ENCODE data around the gene WHAMM. TPM values are rescaled to one million over a fixed set of nuclear protein-coding genes. Genes with fewer than 3 reads are reported as not detected.
A peak's percentile ranks its signal among the peaks of the same experiment; 100 is the strongest.

Gene WHAMM
- total and polyA plus RNA-seq, 7 donors, result 9.9 to 30.8 (median 19.4) TPM

DNA sequence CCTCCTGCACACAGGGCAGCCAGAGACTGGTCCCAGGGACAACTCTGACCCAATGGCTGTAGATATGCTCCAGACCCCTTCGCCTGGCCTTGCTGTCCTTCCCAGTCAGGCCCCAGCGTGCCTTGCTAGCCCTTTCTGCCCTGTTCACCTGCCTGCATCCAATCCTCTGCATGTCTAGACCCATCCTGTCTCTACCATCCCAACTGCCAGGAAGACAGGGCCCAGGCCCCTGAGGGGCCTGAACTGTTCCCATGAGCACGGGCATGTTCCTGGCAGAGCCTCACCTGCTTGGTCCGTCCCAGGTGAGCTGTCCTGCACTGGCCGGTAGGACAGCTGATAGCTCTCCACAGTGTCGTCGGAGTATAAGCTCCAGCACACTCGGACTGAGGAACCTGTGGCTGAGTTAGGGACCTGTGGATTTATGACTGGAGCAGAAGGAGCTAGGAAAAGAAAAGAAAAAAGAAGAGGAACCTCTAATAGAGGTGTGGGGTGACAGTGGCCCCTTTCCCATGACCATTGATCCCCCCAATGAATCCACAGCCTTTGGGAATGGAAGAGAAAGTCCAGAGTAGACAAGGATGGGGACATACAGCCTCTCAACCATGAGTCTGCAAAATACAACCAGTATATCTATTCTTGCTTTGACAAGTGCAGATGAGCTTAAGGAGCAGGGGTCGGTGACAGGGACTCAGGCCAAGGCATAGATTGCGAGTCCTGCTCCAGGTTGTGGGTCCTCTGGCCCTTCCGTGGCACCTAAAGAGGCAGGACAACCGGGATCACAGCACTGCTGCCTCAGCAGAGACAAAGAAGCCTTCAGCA, 37.4 kb upstream of the WHAMM start:
- Histone ChIP-seq H3K4me1 (peaks cover 33% of the 10 kb centered on the region), H3K36me3 (ENCODE audit: insufficient read depth in 1 of 2, low read depth in 1 of 2) (peaks cover 0 to 53% of the 10 kb centered on the region in 2 donors), H3K9me3 (no peaks in the 10 kb centered on the region), H3K27ac (peak overlapping the region; percentile 98), H3K4me3 (no peak overlapping the region), H3K27me3 (ENCODE audit: insufficient read depth in 3 of 3, low read length in 2 of 3) (no peaks in the 10 kb centered on the region)
- intact Hi-C loops (cut with DNase I), result no loop called here
- TF ChIP-seq, protein P1, sequence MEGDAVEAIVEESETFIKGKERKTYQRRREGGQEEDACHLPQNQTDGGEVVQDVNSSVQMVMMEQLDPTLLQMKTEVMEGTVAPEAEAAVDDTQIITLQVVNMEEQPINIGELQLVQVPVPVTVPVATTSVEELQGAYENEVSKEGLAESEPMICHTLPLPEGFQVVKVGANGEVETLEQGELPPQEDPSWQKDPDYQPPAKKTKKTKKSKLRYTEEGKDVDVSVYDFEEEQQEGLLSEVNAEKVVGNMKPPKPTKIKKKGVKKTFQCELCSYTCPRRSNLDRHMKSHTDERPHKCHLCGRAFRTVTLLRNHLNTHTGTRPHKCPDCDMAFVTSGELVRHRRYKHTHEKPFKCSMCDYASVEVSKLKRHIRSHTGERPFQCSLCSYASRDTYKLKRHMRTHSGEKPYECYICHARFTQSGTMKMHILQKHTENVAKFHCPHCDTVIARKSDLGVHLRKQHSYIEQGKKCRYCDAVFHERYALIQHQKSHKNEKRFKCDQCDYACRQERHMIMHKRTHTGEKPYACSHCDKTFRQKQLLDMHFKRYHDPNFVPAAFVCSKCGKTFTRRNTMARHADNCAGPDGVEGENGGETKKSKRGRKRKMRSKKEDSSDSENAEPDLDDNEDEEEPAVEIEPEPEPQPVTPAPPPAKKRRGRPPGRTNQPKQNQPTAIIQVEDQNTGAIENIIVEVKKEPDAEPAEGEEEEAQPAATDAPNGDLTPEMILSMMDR (IDR thresholded peaks at IDR 0.05), result no peak
- ATAC-seq (no peak), DNase-seq (no peak)
- 88 to 89% (median 88%) methylated on average over 12 of the region's 12 CpGs for WGBS, 3 donors

DNA sequence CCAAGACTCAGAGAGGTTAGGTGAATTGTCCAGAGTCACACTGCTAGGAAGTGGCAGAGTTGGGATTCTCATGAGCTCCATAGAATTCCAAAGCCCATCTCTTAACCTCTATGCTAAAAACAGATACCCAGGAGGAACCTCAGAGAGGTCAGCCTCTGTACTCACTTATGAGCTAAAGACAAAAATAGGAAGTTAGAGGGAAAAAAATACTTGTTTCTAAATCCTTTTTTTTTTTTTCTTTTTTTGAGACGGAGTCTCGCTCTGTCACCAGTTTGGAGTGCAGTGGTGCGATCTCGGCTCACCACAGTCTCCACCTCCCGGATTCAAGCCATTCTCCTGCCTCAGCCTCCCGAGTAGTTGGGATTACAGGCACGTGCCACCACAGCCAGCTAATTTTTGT, 34.9 kb upstream of the WHAMM start:
- H3K9me3 ChIP-seq, result no peaks in the 10 kb centered on the region
- H3K27ac ChIP-seq, result peak overlapping the region; percentile 10
- H3K36me3 ChIP-seq (ENCODE audit: insufficient read depth in 1 of 2, low read depth in 1 of 2), result peaks cover 0 to 71% of the 10 kb centered on the region in 2 donors
- H3K4me3 ChIP-seq, result no peak overlapping the region
- H3K4me1 ChIP-seq, result peaks cover 10% of the 10 kb centered on the region
- H3K27me3 ChIP-seq (ENCODE audit: insufficient read depth in 3 of 3, low read length in 2 of 3), result no peaks in the 10 kb centered on the region
- TF ChIP-seq, protein P1 (IDR thresholded peaks at IDR 0.05), result no peak
- 74 to 89% (median 87%) methylated on average over 7 of the region's 7 CpGs for WGBS, 3 donors
- DNase-seq, result no peak
- no peak for ATAC-seq
- intact Hi-C loops (cut with DNase I), result no loop called here

DNA sequence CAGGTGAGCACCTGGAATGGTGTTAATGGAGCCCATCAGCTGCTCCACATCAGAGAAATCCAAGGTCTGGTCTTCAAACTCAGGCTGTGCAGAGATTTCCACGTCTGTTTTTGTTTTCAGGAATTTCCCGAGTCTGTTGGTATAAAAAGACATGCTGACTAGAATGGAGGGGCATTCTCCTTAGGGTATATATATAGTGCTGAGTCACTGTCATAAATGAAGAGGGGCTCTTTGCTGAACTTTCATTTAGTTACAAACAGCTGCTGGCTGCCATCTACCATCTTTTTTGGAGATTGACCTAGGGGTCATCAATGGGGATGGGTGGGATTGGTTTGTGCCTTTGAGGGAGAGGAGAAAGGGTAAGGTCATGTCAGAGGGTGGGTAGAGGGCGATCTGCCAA, 30.7 kb upstream of the WHAMM start:
- Histone ChIP-seq H3K27ac (peak overlapping the region; percentile 42), H3K36me3 (ENCODE audit: insufficient read depth in 1 of 2, low read depth in 1 of 2) (peaks cover 0 to 63% of the 10 kb centered on the region in 2 donors), H3K27me3 (ENCODE audit: insufficient read depth in 3 of 3, low read length in 2 of 3) (no peaks in the 10 kb centered on the region), H3K4me1 (no peaks in the 10 kb centered on the region), H3K4me3 (no peak overlapping the region), H3K9me3 (no peaks in the 10 kb centered on the region)
- intact Hi-C loops (cut with DNase I), result no loop called here
- TF ChIP-seq, protein P1 (IDR thresholded peaks at IDR 0.05), result no peak
- DNase-seq (no peak), ATAC-seq (peak in 1 of 4 donors; percentile 20)
- WGBS, 3 donors, result 58 to 78% (median 69%) methylated on average over 3 of the region's 3 CpGs

DNA sequence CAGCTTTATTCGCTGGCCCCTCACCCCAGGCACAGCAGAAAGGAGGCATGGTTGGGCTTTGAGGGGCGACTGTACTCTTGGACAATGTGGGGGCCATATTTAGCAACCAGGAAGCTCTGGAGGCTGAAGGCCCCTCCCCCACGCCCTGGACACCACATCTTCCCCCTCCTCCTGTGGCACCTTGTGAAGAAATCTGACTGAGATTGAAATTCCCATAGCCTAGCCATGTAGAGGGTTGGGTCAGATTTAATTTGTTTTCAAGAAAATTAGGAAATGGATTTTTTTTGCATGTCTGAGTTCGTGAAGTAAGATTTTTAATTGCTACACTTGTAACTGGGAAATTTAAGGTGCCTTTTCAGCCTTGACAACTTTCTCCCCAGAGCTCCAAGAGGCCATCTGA, 28.1 kb upstream of the WHAMM start:
- Histone ChIP-seq H3K27me3 (ENCODE audit: insufficient read depth in 3 of 3, low read length in 2 of 3) (no peaks in the 10 kb centered on the region), H3K27ac (no peak overlapping the region), H3K9me3 (no peaks in the 10 kb centered on the region), H3K4me3 (no peak overlapping the region), H3K36me3 (ENCODE audit: insufficient read depth in 1 of 2, low read depth in 1 of 2) (peaks cover 4 to 67% of the 10 kb centered on the region in 2 donors), H3K4me1 (no peaks in the 10 kb centered on the region)
- no peak for DNase-seq
- intact Hi-C loops (cut with DNase I), result no loop called here
- TF ChIP-seq, protein P1 (IDR thresholded peaks at IDR 0.05), result no peak
- no peak for ATAC-seq
- 72 to 86% (median 73%) methylated on average over 4 of the region's 4 CpGs for WGBS, 3 donors

All from psoas muscle (tissue), 8 donors.